Uterus (tissue), 2 donors: ENCODE data around the gene CCDC106.

Experiments used
- CTCF ChIP-seq, 4 experiments: fragments of 200-600 bp in 2 of 4; fragments of 450-650 bp in 2 of 4; sonication (generic) in 2 of 4; IDR thresholded peaks; one replicate each; pipeline ENCODE4 v1.5.1; 2016 to 2019; ENCODE audit warnings: antibody characterized with exemption in 4 of 4, mild to moderate bottlenecking in 2 of 4, moderate library complexity in 1 of 4
- POLR2A ChIP-seq, 2 donors: fragments of 450-650 bp; IDR thresholded peaks; one replicate each; pipeline ENCODE4 v1.6.1; 2016; ENCODE audit warnings: antibody characterized with exemption in 2 of 2, mild to moderate bottlenecking in 1 of 2, moderate library complexity in 1 of 2

GRCh38 chr19:55643887-55644176, 4.2 kb upstream of the CCDC106 start:
- TF ChIP-seq CTCF (IDR thresholded peaks at IDR 0.05) = no peak
- no peak for TF ChIP-seq POLR2A (IDR thresholded peaks at IDR 0.05)
